Kidney tubule cell (primary cell): ENCODE measurements around the gene PSMA8.
"Not testable (repeated sequence)": the region's sequence is repeated elsewhere in the genome, so short reads cannot be mapped to it uniquely, and the experiment has no call there.

Experiments used
- DNase-seq: peaks from one replicate; pipeline ENCODE4 v3.0.0-alpha.2; 2018; ENCODE audit warnings: low spot score

Gene PSMA8

GRCh38 chr18:26176134-26176533, 42.5 kb downstream of the PSMA8 start:
- no peak for DNase-seq

- no peak for DNase-seq
Measured at GRCh38 chr18:26181343-26181826, 47.7 kb downstream of the PSMA8 start.

GRCh38 chr18:26183395-26184112, 49.9 kb downstream of the PSMA8 start:
- no peak for DNase-seq

GRCh38 chr18:26185267-26185666, 51.6 kb downstream of the PSMA8 start:
- DNase-seq, result peak; percentile 33

- DNase-seq, result peak; percentile 44
Measured at GRCh38 chr18:26190506-26190905, 56.8 kb downstream of the PSMA8 start.

GRCh38 chr18:26192233-26192632, 58.6 kb downstream of the PSMA8 start:
- no peak for DNase-seq

- DNase-seq, result no peak
Measured at GRCh38 chr18:26196605-26197004, 62.9 kb downstream of the PSMA8 start.

GRCh38 chr18:26202001-26202400, 68.3 kb downstream of the PSMA8 start:
- DNase-seq, result not testable (repeated sequence)

GRCh38 chr18:26205318-26205717, 71.6 kb downstream of the PSMA8 start:
- no peak for DNase-seq

GRCh38 chr18:26206488-26206887, 72.8 kb downstream of the PSMA8 start:
- peak; percentile 55 for DNase-seq

GRCh38 chr18:26207937-26208336, 74.3 kb downstream of the PSMA8 start:
- DNase-seq, result peak; percentile 28

- DNase-seq, result no peak
Measured at GRCh38 chr18:26208977-26209376, 75.3 kb downstream of the PSMA8 start.

- DNase-seq, result no peak
Measured at GRCh38 chr18:26210147-26210546, 76.5 kb downstream of the PSMA8 start.

GRCh38 chr18:26215247-26215970, 81.7 kb downstream of the PSMA8 start:
- no peak for DNase-seq

GRCh38 chr18:26225022-26225693, 91.5 kb downstream of the PSMA8 start:
- DNase-seq, result no peak

- DNase-seq, result no peak
Measured at GRCh38 chr18:26225915-26226228, 92.2 kb downstream of the PSMA8 start.

GRCh38 chr18:26226229-26227050, 92.8 kb downstream of the PSMA8 start, which contains the start of gene TAF4B:
Gene TAF4B (plus strand): TSS chr18:26226445. CDS start chr18:26226934, 489 bp downstream.
- peak; percentile 94 for DNase-seq

- DNase-seq, result peak; percentile 37
Measured at GRCh38 chr18:26227051-26227670, 93.5 kb downstream of the PSMA8 start.

- no peak for DNase-seq
Measured at GRCh38 chr18:26228562-26229260, 95.0 kb downstream of the PSMA8 start.

GRCh38 chr18:26230497-26230896, 96.8 kb downstream of the PSMA8 start:
- no peak for DNase-seq

GRCh38 chr18:26233208-26233607, 99.5 kb downstream of the PSMA8 start:
- DNase-seq, result no peak
